Aorta (tissue), 5 donors: ENCODE results near the gene SEMA6D. TPM values are rescaled to one million over a fixed set of nuclear protein-coding genes. Genes with fewer than 3 reads are reported as not detected.

Source experiments
- ATAC-seq: fragments of 200-7000 bp; cut with Tn5 transposase; one replicate; pipeline ENCODE4 v1.9.1; 2022; ENCODE audit warnings: moderate library complexity; ENCODE audit not compliant: low FRiP score
- DNase-seq, 2 donors: peaks; one replicate each; pipeline ENCODE4 v3.0.0-alpha.2; 2020
- H3K27ac ChIP-seq, 2 donors: one replicate each; pipeline ENCODE4 v1.5.1; 2013; ENCODE audit warnings: low read length in 2 of 2, mild to moderate bottlenecking in 2 of 2, moderate library complexity in 2 of 2, control low read depth in 1 of 2, inconsistent platforms in 1 of 2, low read depth in 1 of 2
- H3K27me3 ChIP-seq, 2 donors: one replicate each; pipeline ENCODE4 v1.6.1; 2013; ENCODE audit warnings: control low read depth in 1 of 2, low read length in 1 of 2, mild to moderate bottlenecking in 1 of 2, moderate library complexity in 1 of 2; ENCODE audit not compliant: insufficient read depth in 2 of 2, control insufficient read depth in 1 of 2
- H3K36me3 ChIP-seq, 2 donors: one replicate each; pipeline ENCODE4 v1.6.1; 2013; ENCODE audit warnings: control low read depth in 1 of 2, low read length in 1 of 2, mild to moderate bottlenecking in 1 of 2; ENCODE audit not compliant: insufficient read depth in 2 of 2, control insufficient read depth in 1 of 2
- H3K4me1 ChIP-seq, 2 donors: one replicate each; pipeline ENCODE4 v1.6.1; 2013; ENCODE audit warnings: low read length in 2 of 2, control low read depth in 1 of 2, mild to moderate bottlenecking in 1 of 2, moderate library complexity in 1 of 2; ENCODE audit not compliant: insufficient read depth in 2 of 2, control insufficient read depth in 1 of 2
- H3K4me3 ChIP-seq, 2 donors: one replicate each; pipeline ENCODE4 v1.5.1; 2013; ENCODE audit warnings: low read length in 2 of 2, control low read depth in 1 of 2, mild to moderate bottlenecking in 1 of 2
- H3K9me3 ChIP-seq: one replicate; pipeline ENCODE4 v1.6.1; 2013; ENCODE audit warnings: mild to moderate bottlenecking, low read length; ENCODE audit not compliant: control insufficient read depth
- WGBS, 2 donors: extraction: QIAGEN DNeasy Blood & Tissue Kit; methylation state at CpG; one replicate each; pipeline ENCODE4 v1.1.7; 2013; 5-methylcytosine and 5-hydroxymethylcytosine counted together
- intact Hi-C, 2 donors: fragments of 100-400 bp; cut with DNase I; formaldehyde crosslinking; loops; one replicate each; pipeline versions ENCODE4 v1.14.2 to v1.15.0; 2022
- polyA plus RNA-seq, 2 donors: library from polyadenylated mRNA; stranded (reverse); fragments of 200-250 nt; gene quantifications; one replicate each; pipeline ENCODE4 v1.2.3, GENCODE V29; 2013
- total RNA-seq, 2 donors: library from RNA; stranded (reverse); fragmentation: NEBNext Ultra II Directional; extraction: Animal tissue kit (Norgen Biotek cat#: 25700); gene quantifications; one replicate each; pipeline ENCODE4 v1.2.1, GENCODE V29; 2021
- donor health status: healthy with polysubstance abuse.
- donor health status: Bipolar disorder and iron deficiency.
- donor health status: DM: no; HTN: no; CAD: no.
- donor health status: DM: no; HTN: no; CAD: no.
- donor health status: DM: yes; HTN: yes; CAD: no.

The SEMA6D gene
- total and polyA plus RNA-seq, 4 donors = 2.4 to 22.7 (median 7.9) TPM

GRCh38 chr15:47754312-47754711, 37.0 kb downstream of the SEMA6D start:
- ATAC-seq (no peak), DNase-seq (no peak)
- Histone ChIP-seq H3K4me1 (peaks cover 0 to 4% of the 10 kb centered on the region in 2 donors), H3K27ac (no peak overlapping the region), H3K9me3 (peaks cover 5% of the 10 kb centered on the region), H3K4me3 (no peak overlapping the region), H3K36me3 (no peaks in the 10 kb centered on the region), H3K27me3 (no peaks in the 10 kb centered on the region)
- intact Hi-C loops = no loop called here

- no peaks in the 10 kb centered on the region for H3K36me3 ChIP-seq
- no peak for DNase-seq
- no peaks in the 10 kb centered on the region for H3K27me3 ChIP-seq
- no peak overlapping the region for H3K27ac ChIP-seq
- peaks cover 0 to 4% of the 10 kb centered on the region in 2 donors for H3K4me1 ChIP-seq
- peaks cover 5% of the 10 kb centered on the region for H3K9me3 ChIP-seq
- no peak for ATAC-seq
- WGBS, 2 donors = 95 to 98% methylated on average over 2 of the region's 2 CpGs
- intact Hi-C loops = loop anchor here in 1 of 2 donors (2.0 kb wide), 1 partner anchor 39 kb away; the partner anchor contains the start of gene SEMA6D
- no peak overlapping the region for H3K4me3 ChIP-seq
Measured at GRCh38 chr15:47755941-47756340, 38.6 kb downstream of the SEMA6D start.

GRCh38 chr15:47756872-47757271, 39.6 kb downstream of the SEMA6D start:
- peaks cover 5% of the 10 kb centered on the region for H3K9me3 ChIP-seq
- no peaks in the 10 kb centered on the region for H3K27me3 ChIP-seq
- intact Hi-C loops = loop anchor here in 1 of 2 donors (2.0 kb wide), 1 partner anchor 40 kb away; the partner anchor contains the start of gene SEMA6D
- peak; percentile 63 for ATAC-seq
- H3K4me3 ChIP-seq = no peak overlapping the region
- no peak overlapping the region for H3K27ac ChIP-seq
- 87 to 91% methylated on average over 2 of the region's 2 CpGs for WGBS, 2 donors
- DNase-seq = peak in 1 of 2 donors; percentile 60
- no peaks in the 10 kb centered on the region for H3K36me3 ChIP-seq
- H3K4me1 ChIP-seq = no peaks in the 10 kb centered on the region

- H3K27ac ChIP-seq = no peak overlapping the region
- no peaks in the 10 kb centered on the region for H3K36me3 ChIP-seq
- no peaks in the 10 kb centered on the region for H3K4me1 ChIP-seq
- DNase-seq (no peak), ATAC-seq (no peak)
- 64 to 94% methylated on average over 3 of the region's 3 CpGs for WGBS, 2 donors
- no peak overlapping the region for H3K4me3 ChIP-seq
- intact Hi-C loops = loop anchor here in 1 of 2 donors (2.0 kb wide), 1 partner anchor 41 kb away; the partner anchor contains the start of gene SEMA6D
- H3K27me3 ChIP-seq = no peaks in the 10 kb centered on the region
- H3K9me3 ChIP-seq = peaks cover 5% of the 10 kb centered on the region
Measured at GRCh38 chr15:47757331-47757730, 40.0 kb downstream of the SEMA6D start.

- Histone ChIP-seq H3K27me3 (no peaks in the 10 kb centered on the region), H3K36me3 (peaks cover 4 to 10% of the 10 kb centered on the region in 2 donors), H3K9me3 (no peaks in the 10 kb centered on the region), H3K4me3 (no peak overlapping the region), H3K27ac (no peak overlapping the region), H3K4me1 (no peaks in the 10 kb centered on the region)
- ATAC-seq (no peak), DNase-seq (no peak)
- 95 to 98% methylated on average over 3 of the region's 3 CpGs for WGBS, 2 donors
- intact Hi-C loops = no loop called here
Measured at GRCh38 chr15:47762621-47763020, 45.3 kb downstream of the SEMA6D start.

GRCh38 chr15:47764666-47765065, 47.4 kb downstream of the SEMA6D start:
- ATAC-seq (no peak), DNase-seq (no peak)
- H3K4me3 ChIP-seq = no peak overlapping the region
- intact Hi-C loops = no loop called here
- H3K4me1 ChIP-seq = no peaks in the 10 kb centered on the region
- H3K36me3 ChIP-seq = peaks cover 4 to 10% of the 10 kb centered on the region in 2 donors
- H3K9me3 ChIP-seq = no peaks in the 10 kb centered on the region
- H3K27ac ChIP-seq = no peak overlapping the region
- 91 to 96% methylated on average over 13 of the region's 13 CpGs for WGBS, 2 donors
- H3K27me3 ChIP-seq = no peaks in the 10 kb centered on the region

GRCh38 chr15:47766406-47766805, 49.1 kb downstream of the SEMA6D start:
- no peaks in the 10 kb centered on the region for H3K27me3 ChIP-seq
- peaks cover 4 to 19% of the 10 kb centered on the region in 2 donors for H3K36me3 ChIP-seq
- H3K4me3 ChIP-seq = no peak overlapping the region
- H3K9me3 ChIP-seq = no peaks in the 10 kb centered on the region
- no peak overlapping the region for H3K27ac ChIP-seq
- intact Hi-C loops = no loop called here
- ATAC-seq (no peak), DNase-seq (no peak)
- no peaks in the 10 kb centered on the region for H3K4me1 ChIP-seq
- 85 to 94% methylated on average over 5 of the region's 5 CpGs for WGBS, 2 donors

- DNase-seq = no peak
- WGBS, 2 donors = 97 to 98% methylated on average over 5 of the region's 5 CpGs
- ATAC-seq = no peak
- intact Hi-C loops = no loop called here
- Histone ChIP-seq H3K36me3 (peaks cover 4 to 21% of the 10 kb centered on the region in 2 donors), H3K9me3 (no peaks in the 10 kb centered on the region), H3K4me3 (no peak overlapping the region), H3K27ac (no peak overlapping the region), H3K4me1 (no peaks in the 10 kb centered on the region), H3K27me3 (no peaks in the 10 kb centered on the region)
Measured at GRCh38 chr15:47767035-47767434, 49.7 kb downstream of the SEMA6D start.

GRCh38 chr15:47768735-47769134, 51.4 kb downstream of the SEMA6D start:
- Histone ChIP-seq H3K27ac (no peak overlapping the region), H3K4me1 (no peaks in the 10 kb centered on the region), H3K36me3 (peaks cover 4 to 19% of the 10 kb centered on the region in 2 donors), H3K9me3 (no peaks in the 10 kb centered on the region), H3K27me3 (no peaks in the 10 kb centered on the region), H3K4me3 (no peak overlapping the region)
- intact Hi-C loops = no loop called here
- ATAC-seq = no peak
- no peak for DNase-seq
- WGBS, 2 donors = 71 to 79% methylated on average over 5 of the region's 5 CpGs
